ENCODE measurements around the gene MGAT5. TPM values are rescaled to one million over a fixed set of nuclear protein-coding genes. Genes with fewer than 3 reads are reported as not detected.

Gene MGAT5
- total RNA-seq, 4 donors from 2014 or later, result 34.1 to 47.5 (median 42.6) TPM

DNA sequence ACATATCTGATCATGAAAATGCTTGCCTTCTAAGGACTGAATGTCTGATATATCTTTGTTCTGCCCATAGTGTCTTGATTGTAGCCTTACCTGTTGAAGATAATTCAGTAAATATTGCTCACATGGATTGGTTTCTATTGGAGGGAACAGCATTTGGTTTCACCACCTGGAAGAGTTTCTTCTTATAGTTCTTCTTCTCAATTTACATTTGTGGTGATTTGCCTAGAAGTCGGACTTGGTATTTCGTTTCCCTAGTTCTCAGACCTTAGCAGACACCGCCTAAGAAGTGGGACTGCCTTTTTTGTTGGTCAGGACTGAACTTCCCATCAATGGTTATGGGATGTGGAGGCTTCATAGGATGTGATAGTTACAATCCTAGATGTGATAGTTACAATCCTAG lies 20.2 kb downstream of the MGAT5 start:
- no peaks in the 10 kb centered on the region for H3K27me3 ChIP-seq
- no peak overlapping the region for H3K27ac ChIP-seq
- no peak overlapping the region for H3K4me3 ChIP-seq
- no peaks in the 10 kb centered on the region for H3K9me3 ChIP-seq
- no peak for DNase-seq (ENCODE audit: low spot score in 2 of 2)
- H3K4me1 ChIP-seq, result peaks cover 0 to 12% (median 4%) of the 10 kb centered on the region in 4 donors
- peaks cover 0 to 13% (median 0%) of the 10 kb centered on the region in 3 donors for H3K36me3 ChIP-seq
- TF ChIP-seq, protein P1, sequence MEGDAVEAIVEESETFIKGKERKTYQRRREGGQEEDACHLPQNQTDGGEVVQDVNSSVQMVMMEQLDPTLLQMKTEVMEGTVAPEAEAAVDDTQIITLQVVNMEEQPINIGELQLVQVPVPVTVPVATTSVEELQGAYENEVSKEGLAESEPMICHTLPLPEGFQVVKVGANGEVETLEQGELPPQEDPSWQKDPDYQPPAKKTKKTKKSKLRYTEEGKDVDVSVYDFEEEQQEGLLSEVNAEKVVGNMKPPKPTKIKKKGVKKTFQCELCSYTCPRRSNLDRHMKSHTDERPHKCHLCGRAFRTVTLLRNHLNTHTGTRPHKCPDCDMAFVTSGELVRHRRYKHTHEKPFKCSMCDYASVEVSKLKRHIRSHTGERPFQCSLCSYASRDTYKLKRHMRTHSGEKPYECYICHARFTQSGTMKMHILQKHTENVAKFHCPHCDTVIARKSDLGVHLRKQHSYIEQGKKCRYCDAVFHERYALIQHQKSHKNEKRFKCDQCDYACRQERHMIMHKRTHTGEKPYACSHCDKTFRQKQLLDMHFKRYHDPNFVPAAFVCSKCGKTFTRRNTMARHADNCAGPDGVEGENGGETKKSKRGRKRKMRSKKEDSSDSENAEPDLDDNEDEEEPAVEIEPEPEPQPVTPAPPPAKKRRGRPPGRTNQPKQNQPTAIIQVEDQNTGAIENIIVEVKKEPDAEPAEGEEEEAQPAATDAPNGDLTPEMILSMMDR (IDR thresholded peaks at IDR 0.05), result no peak
- TF ChIP-seq EP300 (IDR thresholded peaks at IDR 0.05) (no peak), POLR2A (IDR thresholded peaks at IDR 0.05) (no peak)
- 92 to 97% methylated on average over 3 of the region's 3 CpGs for WGBS, 2 donors

DNA sequence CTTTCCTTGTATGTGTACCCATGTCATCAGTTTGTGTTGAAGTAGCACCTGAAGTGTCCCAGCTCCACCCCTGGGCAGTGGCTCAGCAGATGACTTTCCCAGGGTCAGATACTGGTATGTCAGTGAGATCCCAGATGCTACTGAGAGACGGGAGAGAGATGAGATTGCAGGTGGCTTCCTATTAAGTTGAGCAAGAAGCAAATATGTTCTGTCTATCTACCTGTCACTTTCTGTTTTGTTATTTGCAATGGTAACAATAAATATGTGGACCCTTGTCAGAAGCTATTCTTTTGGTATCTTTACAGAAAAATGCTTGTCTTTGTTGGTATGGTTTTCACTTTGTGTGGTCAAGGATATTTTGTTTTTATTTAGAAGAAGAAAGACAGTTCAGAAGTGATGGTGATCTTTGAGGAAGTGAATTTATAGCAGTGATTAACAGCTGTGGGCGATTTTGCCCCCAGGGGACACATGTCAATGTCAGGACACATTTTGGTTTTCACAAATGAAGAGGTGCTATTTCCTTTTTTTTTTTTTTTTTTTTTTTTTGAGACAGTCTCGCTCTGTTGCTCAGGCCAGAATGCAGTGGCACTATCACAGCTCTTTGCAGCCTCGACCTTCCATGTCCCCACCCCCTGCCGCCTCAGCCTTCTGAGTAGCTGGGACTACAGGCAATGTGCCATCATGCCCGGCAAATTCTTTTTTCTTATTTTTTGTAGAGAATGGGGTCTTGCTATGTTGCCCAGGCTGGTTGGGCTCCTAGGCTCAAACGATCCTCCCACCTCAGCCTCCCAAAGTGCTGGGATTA lies 21.4 kb downstream of the MGAT5 start:
- Histone ChIP-seq H3K4me1 (peaks cover 0 to 12% (median 8%) of the 10 kb centered on the region in 4 donors), H3K27ac (no peak overlapping the region), H3K27me3 (no peaks in the 10 kb centered on the region), H3K4me3 (no peak overlapping the region), H3K9me3 (no peaks in the 10 kb centered on the region), H3K36me3 (peaks cover 0 to 13% (median 0%) of the 10 kb centered on the region in 3 donors)
- TF ChIP-seq, protein P1 (IDR thresholded peaks at IDR 0.05), result no peak
- TF ChIP-seq POLR2A (IDR thresholded peaks at IDR 0.05) (no peak), EP300 (IDR thresholded peaks at IDR 0.05) (no peak)
- no peak for DNase-seq (ENCODE audit: low spot score in 2 of 2)
- 75 to 78% methylated on average over 7 of the region's 7 CpGs for WGBS, 2 donors

DNA sequence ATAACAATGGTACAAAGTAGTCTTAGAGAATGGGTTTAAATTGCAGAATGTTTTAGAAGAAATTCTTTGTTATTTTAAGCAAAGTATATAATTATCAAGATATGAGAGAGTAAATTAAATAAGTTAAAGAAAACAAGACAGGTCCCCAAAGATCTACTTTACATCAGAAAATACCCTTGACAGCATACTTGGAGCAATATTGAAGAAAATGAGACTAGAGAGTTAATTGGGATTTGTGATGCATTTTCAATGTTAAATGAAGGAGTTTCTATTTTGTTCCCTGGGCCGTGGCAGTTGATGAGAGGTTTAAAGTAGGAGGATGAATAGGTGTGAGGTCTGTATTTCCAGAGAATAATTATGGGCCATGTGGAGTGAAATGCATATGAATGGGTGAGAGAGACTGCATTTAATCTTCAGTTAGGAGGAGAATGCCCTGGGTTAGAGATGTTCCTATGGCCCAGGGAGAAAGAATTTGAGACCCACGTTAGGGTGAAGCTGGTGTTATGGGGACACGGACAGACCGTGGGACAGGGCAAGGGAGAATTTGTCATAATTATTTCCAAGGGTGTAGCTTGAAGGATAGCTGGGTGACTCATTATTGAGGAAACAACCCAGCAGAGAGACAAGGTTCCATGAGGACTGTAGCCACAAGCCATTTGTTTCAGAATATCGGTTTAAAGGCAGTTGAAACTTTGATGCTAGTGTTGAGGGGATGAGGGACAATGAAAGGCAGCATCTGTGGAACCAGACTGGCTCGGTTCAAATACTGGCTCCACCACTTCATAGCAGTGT lies 22.7 kb downstream of the MGAT5 start:
- Histone ChIP-seq H3K27ac (no peak overlapping the region), H3K9me3 (no peaks in the 10 kb centered on the region), H3K27me3 (no peaks in the 10 kb centered on the region), H3K36me3 (peaks cover 0 to 3% (median 0%) of the 10 kb centered on the region in 3 donors), H3K4me1 (peaks cover 0 to 12% (median 8%) of the 10 kb centered on the region in 4 donors), H3K4me3 (no peak overlapping the region)
- TF ChIP-seq EP300 (IDR thresholded peaks at IDR 0.05) (no peak), POLR2A (IDR thresholded peaks at IDR 0.05) (no peak)
- TF ChIP-seq, protein P1 (IDR thresholded peaks at IDR 0.05), result no peak
- no peak for DNase-seq (ENCODE audit: low spot score in 2 of 2)
- WGBS, 2 donors, result 87 to 89% methylated on average over 6 of the region's 6 CpGs

DNA sequence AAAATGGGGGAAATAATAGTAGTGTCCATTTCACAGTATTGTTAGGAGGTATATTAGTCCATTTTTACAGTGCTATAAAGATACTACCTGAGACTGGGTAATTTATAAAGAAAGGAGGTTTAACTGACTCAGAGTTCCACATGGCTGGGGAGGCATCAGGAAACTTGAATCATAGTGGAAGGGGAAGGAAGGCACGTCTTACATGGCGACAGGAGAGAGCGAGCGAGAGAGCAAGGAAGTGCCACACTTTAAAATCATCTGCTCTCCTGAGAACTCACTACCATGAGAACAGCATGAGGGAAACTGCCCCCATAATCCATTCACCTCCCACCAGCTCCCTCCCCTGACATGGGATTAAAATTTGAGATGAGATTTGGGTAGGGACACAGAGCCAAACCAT lies 23.4 kb downstream of the MGAT5 start:
- 87 to 98% methylated on average over 4 of the region's 4 CpGs for WGBS, 2 donors
- H3K9me3 ChIP-seq, result no peaks in the 10 kb centered on the region
- no peaks in the 10 kb centered on the region for H3K36me3 ChIP-seq
- TF ChIP-seq, protein P1 (IDR thresholded peaks at IDR 0.05), result no peak
- no peak for TF ChIP-seq POLR2A (IDR thresholded peaks at IDR 0.05)
- no peak for DNase-seq (ENCODE audit: low spot score in 2 of 2)
- peaks cover 0 to 12% (median 8%) of the 10 kb centered on the region in 4 donors for H3K4me1 ChIP-seq
- H3K27ac ChIP-seq, result no peak overlapping the region
- H3K27me3 ChIP-seq, result no peaks in the 10 kb centered on the region
- H3K4me3 ChIP-seq, result no peak overlapping the region

DNA sequence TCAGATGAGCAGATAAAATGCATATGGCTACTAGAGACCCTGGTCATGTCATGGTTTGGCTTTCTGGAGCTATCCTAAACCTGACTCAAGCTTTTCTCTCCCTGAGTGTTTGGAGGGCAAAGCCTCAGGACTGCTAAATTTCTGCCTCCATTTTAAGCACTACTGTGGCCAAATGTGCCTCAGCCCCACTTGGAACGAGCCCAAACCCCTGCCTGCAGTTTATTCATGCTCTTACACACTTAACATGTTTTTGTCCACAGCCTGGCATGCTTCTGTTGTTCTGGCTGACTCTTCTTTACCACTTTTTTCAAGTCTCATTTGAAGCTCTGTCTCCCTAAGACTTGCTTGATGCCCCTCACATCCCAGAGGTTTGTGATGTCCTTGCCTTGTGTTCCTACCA lies 24.7 kb downstream of the MGAT5 start:
- TF ChIP-seq POLR2A (IDR thresholded peaks at IDR 0.05) (no peak), EP300 (IDR thresholded peaks at IDR 0.05) (no peak)
- TF ChIP-seq, protein P1 (IDR thresholded peaks at IDR 0.05), result no peak
- no peak for DNase-seq (ENCODE audit: low spot score in 2 of 2)
- H3K27me3 ChIP-seq, result no peaks in the 10 kb centered on the region
- no peaks in the 10 kb centered on the region for H3K36me3 ChIP-seq
- H3K4me3 ChIP-seq, result no peak overlapping the region
- peaks cover 0 to 14% (median 7%) of the 10 kb centered on the region in 4 donors for H3K4me1 ChIP-seq
- H3K9me3 ChIP-seq, result no peaks in the 10 kb centered on the region
- H3K27ac ChIP-seq, result no peak overlapping the region
- 52 to 61% methylated on average over 1 of the region's 1 CpG for WGBS, 2 donors
